GM21737 (cell line): ENCODE results near the gene RASA4B.
"Not testable (repeated sequence)": the region's sequence is repeated elsewhere in the genome, so short reads cannot be mapped to it uniquely, and the experiment has no call there.

Experiments
- ATAC-seq: cut with Tn5 transposase; IDR thresholded peaks from one replicate; pipeline ENCODE4 v1.9.1; 2021; ENCODE audit warnings: mild to moderate bottlenecking, moderate library complexity; ENCODE audit not compliant: unreplicated experiment

RASA4B gene

DNA sequence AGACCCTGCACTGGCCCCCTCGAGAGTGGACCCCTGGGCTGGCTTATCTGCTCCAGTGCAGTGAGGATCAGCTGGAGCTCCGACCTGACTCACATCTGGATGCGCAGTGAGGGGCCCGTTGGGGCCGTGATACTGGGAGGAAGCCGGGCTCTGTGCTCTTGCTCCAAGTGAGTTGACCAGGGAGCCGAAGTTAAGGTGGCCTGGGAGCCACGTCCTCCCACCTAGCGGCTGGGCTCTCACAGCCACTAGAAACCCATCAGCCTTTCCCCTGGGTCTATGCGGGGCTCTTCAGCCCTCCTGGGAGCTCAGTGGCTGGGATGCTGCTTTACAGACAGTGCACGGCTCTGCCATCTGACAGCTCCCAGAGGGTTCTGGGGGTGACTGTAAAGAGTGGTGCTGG is 62.0 kb downstream of the RASA4B start:
- ATAC-seq: no peak

DNA sequence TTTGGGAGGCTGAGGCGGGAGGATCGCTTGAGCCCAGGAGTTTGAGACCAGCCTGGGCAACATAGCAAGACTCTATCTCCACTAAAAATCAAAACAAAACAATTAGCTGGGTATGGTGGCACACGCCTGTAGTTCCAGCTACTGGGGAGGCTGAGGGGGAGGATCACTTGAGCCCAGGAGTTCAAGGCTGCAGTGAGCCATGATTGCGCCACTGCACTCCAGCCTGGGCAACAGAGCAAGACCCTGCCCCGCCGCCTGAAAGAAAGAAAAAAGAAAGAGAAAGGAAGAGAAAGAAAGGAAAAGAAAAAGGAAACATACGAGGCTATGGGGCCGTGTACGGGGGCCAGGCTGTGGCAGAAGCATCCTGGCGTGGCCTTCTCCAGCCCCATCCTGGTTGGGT is 62.6 kb downstream of the RASA4B start:
- ATAC-seq: not testable (repeated sequence)

DNA sequence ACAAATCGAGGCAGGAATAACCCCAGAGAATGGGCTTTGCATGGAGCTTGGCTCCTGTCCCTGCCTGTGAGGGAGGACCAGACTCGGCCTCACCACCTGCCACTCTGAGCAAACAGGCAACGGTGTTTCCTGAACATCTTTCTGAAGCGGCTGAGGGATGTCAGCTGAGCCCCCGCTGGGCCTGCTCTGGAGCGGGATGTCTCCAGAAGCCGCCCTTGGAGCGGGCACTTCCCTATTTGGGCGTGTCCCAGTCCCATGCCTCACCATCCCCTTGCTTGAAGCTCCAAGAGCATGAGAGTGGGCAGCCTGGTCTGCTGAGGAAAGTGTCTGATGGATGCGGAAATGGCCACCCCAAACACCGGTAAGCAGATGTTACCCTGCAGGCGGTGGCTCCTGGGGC is 63.1 kb downstream of the RASA4B start:
- no peak for ATAC-seq

DNA sequence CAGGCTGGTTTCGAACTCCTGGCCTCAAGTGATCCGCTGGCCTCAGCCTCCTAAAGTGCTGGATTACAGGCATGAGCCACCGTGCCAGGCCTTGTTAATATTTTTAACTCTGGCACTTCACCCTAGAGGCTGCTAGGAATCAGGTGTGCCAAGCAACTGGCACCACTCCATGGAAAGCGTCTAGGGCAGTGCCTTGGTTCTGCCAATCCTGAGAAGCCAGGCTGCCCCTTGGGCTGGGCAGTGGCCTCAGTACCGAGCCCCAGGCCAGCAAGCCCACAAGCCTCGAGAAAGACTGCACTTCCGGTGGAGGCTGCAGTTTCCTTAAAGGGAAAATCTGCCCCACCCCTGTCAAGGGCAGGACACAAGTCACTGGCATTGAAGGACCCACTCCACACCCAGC is 64.3 kb downstream of the RASA4B start:
- no peak for ATAC-seq

DNA sequence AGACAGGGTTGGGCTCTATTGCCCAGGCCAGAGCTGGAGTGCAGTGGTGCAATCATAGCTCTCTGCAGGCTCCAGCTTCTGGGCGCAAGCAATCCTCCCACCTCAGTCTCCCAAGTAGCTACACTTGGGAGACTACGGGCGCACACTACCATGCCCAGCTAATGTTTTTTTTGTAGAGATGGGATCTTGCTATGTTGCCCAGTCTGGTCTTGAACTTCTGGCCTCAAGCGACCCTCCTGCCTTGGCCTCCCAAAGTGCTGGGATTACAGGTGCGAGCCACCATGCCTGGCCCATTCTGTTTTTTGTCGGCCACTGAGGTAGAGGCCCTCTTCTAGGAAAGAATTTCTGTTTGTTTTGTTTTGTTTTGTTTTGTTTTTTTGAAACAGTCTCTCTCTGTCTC is 65.1 kb downstream of the RASA4B start:
- ATAC-seq: no peak

DNA sequence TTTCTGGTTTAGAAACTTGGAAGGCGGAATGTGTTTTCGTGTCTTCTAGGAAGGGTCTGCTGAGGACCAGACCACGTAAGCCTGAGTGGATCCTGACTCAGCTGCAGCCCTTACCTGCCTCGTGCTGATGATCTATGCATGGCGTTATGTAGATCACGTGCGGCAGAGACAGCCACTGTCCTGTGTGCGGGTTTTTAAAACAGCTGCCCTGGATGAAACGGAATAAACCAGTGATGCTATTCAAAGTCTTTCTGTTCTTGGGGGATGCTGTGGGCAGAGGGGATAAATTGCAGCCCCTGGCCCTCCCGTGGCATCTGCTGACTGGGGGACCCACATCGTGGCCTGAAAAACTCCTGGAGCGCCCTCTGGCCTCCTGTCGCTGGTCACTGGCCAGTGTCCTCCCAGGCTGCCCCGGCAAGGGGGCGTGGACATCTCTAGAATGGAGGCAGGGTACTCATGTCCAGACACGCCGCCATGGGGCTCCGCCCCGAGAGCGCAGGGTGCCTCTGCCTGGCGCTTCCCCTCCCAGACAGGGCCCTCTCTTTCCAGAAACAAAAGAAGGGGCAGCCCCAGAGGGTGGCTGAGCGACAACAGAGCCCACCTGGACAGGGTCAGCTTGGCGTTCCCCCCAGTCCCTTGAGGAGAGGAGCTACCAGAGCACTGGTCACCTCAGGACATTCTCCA is 66.1 kb downstream of the RASA4B start:
- no peak for ATAC-seq

DNA sequence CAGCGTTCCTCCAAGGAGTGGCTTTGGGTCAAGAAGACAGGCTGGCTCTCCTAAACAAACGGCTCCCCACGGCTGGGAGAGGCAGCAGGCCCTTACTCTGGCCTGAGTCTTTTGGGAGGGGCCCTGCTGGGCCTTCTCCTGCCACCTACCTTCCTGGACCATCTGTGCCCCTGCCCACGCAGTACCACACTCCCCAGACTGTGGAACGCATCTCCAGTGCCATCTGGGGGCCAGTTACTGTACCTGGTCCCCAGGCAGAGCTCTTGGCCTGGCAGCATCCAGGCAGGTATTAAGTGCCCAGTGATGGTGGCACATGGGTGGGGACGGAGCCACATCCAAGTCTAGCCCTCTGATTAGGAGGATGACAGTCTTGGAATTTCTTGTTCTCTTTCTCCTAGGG is 67.3 kb downstream of the RASA4B start:
- no peak for ATAC-seq

DNA sequence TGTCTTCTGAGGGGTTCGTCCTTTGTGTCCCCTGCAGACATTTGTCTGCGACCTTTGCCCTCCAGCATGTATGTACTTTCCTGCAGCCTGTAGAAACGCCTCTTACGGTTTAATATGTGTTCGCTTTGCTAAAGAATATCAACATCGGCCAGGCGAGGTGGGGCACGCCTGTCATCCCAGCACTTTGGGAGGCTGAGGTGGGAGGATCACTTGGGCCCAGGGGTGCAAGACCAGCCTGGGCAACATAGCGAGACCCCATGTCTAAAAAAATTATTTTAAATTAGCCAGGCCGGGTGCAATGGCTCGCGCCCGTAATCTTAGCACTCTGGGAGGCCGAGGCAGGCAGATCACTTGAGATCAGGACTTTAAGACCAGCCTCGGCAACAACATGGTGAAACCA is 68.4 kb downstream of the RASA4B start:
- ATAC-seq: no peak

DNA sequence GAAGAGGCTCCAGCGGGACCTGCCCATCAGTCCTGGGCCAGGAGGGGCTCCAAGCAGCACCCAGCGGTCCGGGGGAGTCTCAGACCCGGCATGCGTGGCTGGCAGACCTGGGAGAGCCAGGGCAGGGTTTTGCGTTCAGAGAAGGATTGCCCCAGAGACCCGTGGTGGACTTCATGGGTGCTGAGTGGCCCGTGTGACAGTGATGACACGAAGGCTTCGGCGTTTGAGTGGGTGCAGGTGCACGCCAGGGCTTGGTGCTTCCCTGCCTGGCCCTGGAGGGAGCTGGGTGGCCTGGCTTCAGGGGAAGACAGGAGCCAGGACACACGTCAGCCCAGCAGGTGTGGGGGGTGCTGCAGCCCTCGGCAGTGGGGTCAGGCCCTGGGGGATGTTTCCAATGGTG is 70.3 kb downstream of the RASA4B start:
- ATAC-seq: no peak

DNA sequence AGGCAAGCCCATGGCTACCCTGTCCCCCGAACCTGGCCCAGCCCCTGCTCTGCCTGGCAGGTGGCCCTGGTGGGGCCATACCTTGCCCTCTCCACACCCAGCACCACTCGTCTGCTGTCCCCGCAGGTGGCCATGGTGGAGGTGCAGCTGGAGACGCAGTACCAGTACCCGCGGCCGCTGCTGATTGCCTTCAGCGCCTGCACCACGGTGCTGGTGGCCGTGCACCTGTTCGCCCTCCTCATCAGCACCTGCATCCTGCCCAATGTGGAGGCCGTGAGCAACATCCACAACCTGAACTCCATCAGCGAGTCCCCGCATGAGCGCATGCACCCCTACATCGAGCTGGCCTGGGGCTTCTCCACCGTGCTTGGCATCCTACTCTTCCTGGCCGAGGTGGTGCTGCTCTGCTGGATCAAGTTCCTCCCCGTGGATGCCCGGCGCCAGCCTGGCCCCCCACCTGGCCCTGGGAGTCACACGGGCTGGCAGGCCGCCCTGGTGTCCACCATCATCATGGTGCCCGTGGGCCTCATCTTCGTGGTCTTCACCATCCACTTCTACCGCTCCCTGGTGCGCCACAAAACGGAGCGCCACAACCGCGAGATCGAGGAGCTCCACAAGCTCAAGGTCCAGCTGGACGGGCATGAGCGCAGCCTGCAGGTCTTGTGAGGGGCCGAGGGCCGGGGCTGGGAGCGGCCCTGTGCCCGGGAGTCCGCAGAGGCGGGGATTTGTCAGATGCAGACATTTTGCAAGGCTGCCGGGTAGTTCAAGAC is 71.0 kb downstream of the RASA4B start:
- no peak for ATAC-seq

DNA sequence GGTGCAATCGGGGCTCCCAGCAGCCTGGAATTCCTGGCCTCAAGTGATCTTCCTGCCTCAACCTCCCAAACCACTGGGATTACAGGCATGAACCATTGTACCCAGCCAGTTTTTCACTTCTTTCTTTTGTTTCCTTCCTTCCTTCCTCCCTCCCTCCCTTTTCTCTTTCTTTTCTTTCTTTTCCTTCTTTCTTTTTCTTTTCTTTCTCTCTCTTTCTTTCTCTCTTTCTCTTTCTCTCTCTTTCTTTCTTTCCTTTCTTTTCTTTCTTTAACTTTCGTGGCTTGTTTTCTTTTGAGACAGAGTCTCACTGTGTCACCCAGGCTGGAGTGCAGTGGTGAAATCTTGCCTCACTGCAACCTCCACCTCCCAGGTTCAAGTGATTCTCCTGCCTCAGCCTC is 71.9 kb downstream of the RASA4B start:
- no peak for ATAC-seq

DNA sequence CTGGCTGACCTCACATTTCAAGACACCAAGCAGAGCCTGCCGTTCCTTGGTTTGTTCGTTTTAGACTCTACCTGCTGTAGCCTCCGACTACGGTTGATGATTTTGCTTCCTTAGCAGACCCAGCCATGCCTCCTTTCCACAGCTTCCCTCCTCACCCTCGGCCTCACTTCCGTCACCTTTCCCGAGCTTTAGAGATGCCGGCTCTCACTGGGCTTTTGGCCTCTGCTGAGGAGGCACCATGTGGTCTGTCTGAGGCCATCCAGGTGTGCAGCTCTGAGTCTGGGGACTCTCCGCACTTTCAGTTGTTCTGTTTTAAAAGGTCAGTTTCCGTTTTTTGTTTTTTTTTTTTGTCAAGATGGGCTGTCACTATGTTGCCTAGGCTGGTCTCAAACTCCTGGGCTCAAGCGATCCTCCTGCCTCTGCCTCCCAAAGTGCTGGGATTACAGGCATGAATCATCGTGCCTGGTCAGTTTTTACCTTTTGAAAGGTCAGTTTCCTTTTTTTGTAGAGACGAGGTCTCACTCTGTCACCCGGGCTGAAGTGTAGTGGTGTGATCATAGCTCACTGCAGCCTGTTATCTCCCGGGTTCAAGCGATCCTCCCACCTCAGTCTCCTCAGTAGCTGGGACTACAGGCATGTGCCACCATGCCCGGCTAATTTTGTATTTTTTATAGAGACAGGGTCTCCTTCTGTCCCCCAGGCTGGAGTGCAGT is 72.5 kb downstream of the RASA4B start:
- ATAC-seq: peak; percentile 45

DNA sequence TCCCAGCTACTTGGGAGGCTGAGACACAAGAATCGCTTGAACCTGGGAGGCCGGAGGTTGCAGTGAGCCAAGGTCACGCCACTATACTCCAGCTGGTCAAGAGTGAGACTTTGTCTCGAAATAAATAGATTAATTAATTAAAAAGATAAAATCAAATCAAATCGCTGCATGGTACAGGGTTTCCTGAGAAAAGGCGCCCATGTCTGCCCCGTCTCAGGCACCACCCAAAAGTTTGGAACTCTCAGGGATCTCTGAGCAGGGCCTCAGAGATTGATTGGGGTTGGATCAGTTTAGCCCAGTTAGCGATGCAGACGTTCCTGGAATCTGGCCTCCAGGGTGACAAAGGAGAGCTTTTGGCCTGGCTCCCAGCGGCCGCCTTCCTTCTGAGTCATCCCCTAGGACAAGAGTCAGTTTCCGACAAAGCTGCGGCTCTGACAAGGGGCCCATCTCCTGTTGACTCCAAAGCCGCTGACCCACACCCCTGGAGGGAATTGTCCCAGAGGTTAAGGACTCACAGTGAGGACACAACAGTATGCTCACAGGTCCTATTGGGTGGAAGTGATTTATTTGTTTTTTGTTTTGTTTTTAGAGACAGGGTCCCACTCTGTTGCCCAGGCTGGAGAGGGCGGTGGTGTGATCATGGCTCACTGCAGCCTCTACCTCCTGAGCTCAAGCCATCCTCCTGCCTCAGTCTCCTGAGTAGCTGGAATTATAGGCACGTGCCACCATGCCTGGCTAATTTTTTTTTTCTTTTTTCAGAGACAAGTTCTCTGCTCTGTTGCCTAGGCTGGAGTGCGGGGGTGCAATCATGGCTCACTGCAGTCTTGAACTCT is 77.4 kb downstream of the RASA4B start:
- ATAC-seq: no peak

DNA sequence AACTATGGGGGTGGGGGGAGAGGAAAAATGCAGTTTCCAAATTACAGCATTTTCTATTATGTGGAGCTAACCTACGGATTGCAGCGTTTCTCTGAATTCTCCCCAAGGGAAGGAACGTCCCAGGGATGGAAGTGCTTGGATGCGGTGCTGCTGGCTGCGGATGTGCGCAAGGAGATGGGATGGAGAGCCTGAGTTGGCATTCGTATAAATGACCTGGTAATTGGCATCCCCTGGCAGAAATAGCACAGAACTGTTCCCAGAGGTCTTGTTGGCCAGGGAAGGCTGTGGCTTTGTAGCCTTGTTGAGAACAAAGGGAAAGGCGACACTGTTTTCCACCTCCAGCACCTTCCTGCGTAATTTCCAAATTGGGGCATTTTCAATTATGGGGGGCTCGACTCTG is 81.5 kb downstream of the RASA4B start:
- no peak for ATAC-seq

DNA sequence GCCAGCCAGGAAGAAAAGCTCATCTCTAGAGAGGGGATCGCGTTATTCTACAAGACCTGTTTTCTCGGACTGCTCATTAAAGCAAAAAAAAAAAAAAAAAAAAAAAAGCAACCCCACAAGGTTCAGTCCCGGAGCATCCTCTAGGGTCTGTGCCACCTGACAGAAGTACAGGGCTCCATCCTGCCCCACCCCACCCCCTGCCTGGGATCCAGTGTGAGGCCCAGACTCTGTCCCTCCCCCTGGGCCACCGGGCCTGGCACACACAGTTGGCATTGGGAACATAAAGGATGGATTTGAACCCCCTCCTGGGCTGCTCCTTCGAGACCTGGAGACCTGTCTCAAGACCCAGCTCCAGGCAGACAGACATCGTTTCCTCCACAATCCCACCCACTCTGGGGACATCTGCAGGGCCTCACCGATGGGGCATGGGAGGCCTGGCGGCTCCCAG is 83.5 kb downstream of the RASA4B start:
- ATAC-seq: no peak

DNA sequence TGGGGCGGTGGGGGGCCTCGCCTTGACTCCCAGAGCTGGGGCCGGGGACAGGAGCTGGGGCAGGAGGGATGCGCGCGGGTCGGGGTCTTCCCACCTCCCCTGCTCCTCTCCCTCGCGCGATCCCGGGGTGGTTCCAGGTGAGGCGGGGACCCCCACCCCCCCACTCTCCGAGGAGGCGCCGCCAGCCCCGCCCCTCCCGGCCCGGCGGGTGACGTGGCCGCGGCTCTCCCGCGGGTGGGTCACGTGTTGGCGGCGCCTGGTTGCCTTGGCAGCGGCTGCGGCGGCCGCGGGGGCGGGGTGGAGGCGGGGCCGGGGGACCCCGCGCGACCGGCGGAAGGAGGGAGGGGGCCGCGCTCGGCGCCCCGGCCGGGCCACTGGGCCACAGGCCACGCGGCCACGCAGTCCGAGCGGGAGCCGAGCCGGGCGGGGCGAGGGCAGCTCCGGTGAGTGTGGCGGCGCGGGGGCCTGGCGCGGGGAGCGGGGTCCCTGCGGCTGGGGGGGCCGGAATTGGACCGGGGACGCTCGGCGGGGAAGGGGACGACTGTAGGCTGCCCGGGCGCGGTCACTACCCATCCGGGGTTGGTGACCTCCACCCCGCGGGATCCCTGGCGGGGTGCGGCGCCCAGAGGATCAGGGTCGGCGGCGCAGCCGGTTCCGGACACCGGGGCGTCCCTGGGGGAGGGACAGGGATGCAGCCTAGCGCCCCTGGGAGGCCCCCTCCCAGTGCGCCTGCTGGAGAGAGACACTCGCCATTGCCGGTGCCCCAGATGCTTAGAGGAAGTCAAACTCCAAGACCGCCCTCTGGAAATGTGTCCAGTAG is 84.1 kb downstream of the RASA4B start, which contains the start of gene ORAI2:
Gene ORAI2 (plus strand): TSS at position 357 of the 820 bp plus-strand sequence. CDS start 5,382 bp downstream, outside the sequence.
- peak; percentile 57 for ATAC-seq
